Measurements from ENCODE around the gene ZNF318. TPM values are rescaled to one million over a fixed set of nuclear protein-coding genes. Genes with fewer than 3 reads are reported as not detected.
"Not testable (repeated sequence)": the region's sequence is repeated elsewhere in the genome, so short reads cannot be mapped to it uniquely, and the experiment has no call there.

ZNF318 gene, protein sequence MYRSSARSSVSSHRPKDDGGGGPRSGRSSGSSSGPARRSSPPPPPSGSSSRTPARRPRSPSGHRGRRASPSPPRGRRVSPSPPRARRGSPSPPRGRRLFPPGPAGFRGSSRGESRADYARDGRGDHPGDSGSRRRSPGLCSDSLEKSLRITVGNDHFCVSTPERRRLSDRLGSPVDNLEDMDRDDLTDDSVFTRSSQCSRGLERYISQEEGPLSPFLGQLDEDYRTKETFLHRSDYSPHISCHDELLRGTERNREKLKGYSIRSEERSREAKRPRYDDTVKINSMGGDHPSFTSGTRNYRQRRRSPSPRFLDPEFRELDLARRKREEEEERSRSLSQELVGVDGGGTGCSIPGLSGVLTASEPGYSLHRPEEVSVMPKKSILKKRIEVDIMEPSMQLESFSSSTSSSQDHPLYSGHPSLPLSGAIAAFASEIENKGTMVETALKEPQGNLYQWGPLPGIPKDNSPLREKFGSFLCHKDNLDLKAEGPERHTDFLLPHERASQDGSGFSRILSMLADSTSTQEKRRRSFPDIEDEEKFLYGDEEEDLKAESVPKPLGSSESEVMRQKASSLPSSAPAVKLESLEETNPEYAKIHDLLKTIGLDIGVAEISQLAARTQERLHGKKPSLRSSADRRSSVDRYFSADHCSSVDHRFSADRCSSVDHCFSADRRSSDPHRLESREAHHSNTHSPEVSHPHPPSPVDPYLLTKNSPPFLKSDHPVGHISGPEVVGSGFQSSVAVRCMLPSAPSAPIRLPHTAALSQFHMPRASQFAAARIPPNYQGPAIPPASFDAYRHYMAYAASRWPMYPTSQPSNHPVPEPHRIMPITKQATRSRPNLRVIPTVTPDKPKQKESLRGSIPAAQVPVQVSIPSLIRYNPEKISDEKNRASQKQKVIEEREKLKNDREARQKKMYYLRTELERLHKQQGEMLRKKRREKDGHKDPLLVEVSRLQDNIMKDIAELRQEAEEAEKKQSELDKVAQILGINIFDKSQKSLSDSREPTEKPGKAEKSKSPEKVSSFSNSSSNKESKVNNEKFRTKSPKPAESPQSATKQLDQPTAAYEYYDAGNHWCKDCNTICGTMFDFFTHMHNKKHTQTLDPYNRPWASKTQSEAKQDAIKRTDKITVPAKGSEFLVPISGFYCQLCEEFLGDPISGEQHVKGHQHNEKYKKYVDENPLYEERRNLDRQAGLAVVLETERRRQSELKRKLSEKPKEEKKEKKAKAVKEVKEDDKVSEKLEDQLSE (N-terminal part only)
- 6.7 TPM for total RNA-seq

- DNase-seq (ENCODE audit: low read depth in 2 of 3, low spot score in 2 of 3): peak; percentile 88 to 96 (median 95)
Observed at GRCh38 chr6:43369174-43370002, at the start of gene ZNF318. TSS of gene ZNF318 (minus strand) at chr6:43369647. CDS start at chr6:43369365, 282 bp downstream.

- no peak for DNase-seq (ENCODE audit: low read depth in 2 of 3, low spot score in 2 of 3)
Observed at GRCh38 chr6:43416935-43417334, 47.5 kb upstream of the ZNF318 start.

DNA sequence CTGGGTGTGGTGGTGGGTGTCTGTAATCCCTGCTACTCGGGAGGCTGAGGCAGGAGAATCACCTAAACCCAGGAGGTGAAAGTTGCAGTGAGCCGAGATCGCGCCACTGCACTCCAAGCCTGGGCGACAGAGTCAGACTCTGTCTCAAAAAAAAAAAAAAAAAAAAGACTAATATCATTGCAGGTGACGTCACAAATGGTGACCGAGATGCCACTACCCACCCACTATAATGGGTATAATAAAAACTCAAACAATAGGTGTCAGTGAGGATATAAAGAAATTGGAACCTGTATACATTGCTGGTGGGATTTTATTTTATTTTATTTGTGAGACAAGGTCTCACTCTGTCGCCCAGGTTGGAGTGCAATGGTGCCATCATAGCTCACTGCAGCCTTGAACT lies 45.8 kb upstream of the ZNF318 start:
- DNase-seq (ENCODE audit: low read depth in 2 of 3, low spot score in 2 of 3): not testable (repeated sequence)

DNA sequence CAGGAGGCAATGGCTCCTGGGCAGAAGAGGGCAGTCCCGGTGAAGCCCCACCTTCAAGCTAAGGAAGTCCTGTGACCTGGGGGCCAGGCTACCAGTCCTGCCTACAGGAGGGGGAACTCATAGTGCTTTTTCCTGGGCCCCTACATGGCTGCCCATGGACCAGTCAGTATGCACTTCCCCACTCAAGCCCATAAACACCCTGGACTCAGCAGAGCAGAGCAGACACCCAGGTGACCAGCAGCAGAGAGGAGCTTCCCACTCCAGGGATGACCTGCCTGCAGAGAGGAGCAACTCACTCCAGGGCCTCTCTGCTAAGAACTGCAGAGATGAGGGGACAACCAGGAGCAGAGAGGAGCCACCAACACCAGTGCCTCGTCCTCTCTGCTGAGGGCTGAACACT lies 43.6 kb upstream of the ZNF318 start:
- DNase-seq (ENCODE audit: low read depth in 2 of 3, low spot score in 2 of 3): no peak

- no peak for DNase-seq (ENCODE audit: low read depth in 2 of 3, low spot score in 2 of 3)
Observed at GRCh38 chr6:43412541-43412940, 43.1 kb upstream of the ZNF318 start.

DNA sequence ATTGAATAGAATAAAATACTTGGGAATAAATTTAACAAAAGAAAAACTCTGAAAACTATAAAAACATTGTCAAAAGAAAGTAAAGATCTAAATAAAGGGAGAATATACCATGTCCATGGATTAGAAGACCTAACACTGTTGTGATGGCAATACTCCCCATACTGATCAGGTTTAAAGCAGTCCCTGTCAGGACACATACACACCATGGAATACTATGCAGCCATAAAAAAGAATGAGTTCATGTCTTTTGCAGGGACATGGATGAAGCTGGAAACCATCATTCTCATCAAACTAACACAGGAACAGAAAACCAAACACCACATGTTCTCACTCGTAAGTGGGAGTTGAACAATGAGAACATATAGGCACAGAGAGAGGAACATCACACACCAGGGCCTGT lies 41.3 kb upstream of the ZNF318 start:
- DNase-seq (ENCODE audit: low read depth in 2 of 3, low spot score in 2 of 3): not testable (repeated sequence)

GRCh38 chr6:43408259-43408658 lies 38.8 kb upstream of the ZNF318 start:
- no peak for DNase-seq (ENCODE audit: low read depth in 2 of 3, low spot score in 2 of 3)

DNA sequence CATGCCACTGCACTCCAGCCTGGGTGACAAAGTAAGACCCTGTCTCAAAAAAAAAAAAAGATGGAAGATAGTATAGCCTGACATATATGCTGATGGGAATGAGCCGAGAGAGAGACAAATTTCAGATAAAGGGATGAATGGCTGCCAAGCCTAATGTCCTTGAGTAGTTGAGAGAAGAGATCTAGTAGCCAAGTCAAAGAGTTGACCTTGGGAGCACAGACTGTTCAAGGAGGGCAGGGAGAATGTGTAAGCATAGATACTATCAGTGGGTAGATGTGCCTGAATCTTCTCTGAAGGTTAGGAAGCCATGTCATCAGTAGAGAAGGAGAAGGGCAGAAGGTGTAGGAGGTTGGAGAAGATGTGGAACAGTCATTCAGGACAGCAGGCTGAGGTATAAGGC lies 37.8 kb upstream of the ZNF318 start:
- DNase-seq (ENCODE audit: low read depth in 2 of 3, low spot score in 2 of 3): no peak

DNA sequence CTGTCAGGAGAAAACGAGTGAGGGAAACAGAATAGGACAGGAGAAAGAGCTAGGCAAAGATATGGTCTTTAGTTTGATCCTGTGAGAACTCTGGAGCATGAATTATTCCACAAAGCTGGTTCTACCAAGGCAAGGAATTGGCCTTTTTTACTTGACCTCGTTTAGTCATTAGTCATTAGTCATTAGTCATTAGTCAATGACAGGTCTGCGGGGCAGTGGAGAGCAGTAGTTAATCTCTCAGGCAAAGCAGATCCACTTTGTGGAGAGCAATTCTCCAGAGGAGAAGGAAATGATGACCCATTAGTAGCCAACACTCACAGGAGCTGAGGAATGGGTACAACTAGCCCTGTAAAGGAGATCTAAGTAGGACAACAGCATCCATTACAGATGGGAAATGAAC lies 35.9 kb upstream of the ZNF318 start:
- DNase-seq (ENCODE audit: low read depth in 2 of 3, low spot score in 2 of 3): no peak

DNA sequence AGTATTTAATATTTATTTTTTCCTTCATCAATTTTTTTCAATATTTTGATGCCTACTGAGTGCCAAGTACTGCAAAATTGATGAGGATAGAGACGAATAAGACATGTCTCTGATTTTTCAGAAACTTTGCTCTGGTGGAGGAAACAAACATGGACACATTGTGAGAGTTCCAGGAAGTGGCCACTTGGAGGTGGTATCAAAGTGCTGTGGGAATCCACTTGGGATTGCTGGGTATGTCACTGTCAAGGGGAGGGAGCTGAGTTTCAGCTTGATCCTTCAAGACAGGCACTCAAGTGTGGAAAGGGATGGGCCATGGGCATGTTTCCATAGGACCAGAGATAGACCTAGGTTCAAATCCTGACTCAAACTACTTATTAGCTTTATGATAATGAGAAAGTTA lies 33.4 kb upstream of the ZNF318 start:
- DNase-seq (ENCODE audit: low read depth in 2 of 3, low spot score in 2 of 3): no peak

DNA sequence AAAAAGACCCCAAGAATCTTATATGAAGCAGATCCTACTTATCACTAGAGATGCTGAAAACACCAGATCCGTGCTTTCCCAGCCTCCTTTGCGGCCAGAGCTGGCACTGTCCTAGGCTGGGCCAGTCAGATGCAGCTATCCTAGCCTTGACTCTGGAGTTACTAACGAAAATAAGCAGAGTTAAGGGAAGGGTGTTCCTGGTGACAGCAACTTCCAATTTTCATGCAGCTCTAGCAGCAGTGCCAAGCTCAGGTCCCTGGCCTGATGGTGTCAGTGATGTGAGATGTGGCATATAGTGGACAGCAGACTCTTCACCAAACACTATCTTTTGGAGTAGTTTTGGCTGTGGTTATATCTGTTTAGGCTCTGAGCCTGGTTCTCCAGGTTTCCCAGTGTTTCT lies 32.3 kb upstream of the ZNF318 start:
- DNase-seq (ENCODE audit: low read depth in 2 of 3, low spot score in 2 of 3): no peak

- no peak for DNase-seq (ENCODE audit: low read depth in 2 of 3, low spot score in 2 of 3)
Observed at GRCh38 chr6:43399932-43400487, 30.6 kb upstream of the ZNF318 start.

GRCh38 chr6:43396408-43397149 lies 27.1 kb upstream of the ZNF318 start:
- DNase-seq (ENCODE audit: low read depth in 2 of 3, low spot score in 2 of 3): no peak

- no peak for DNase-seq (ENCODE audit: low read depth in 2 of 3, low spot score in 2 of 3)
Observed at GRCh38 chr6:43395776-43396175, 26.3 kb upstream of the ZNF318 start.

GRCh38 chr6:43394982-43395381 lies 25.5 kb upstream of the ZNF318 start:
- no peak for DNase-seq (ENCODE audit: low read depth in 2 of 3, low spot score in 2 of 3)

- peak in 1 of 3 donors; percentile 34 for DNase-seq (ENCODE audit: low read depth in 2 of 3, low spot score in 2 of 3)
Observed at GRCh38 chr6:43393602-43394001, 24.2 kb upstream of the ZNF318 start.

DNA sequence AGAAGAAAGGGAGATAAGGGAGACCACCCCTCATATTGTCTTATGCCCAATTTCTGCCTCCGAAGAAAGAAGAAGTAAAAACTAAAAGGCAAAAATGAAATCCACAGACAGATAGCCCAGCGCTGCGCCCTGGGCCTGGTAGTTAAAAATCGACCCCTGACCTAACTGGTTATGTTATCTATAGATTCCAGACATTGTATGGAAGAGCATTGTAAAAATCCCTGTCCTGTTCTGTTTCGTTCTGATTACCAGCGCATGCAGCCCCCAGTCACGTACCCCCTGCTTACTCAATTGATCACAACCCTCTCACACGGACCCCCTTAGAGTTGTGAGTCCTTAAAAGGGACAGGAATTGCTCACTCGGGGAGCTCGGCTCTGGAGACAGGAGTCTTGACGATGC lies 23.7 kb upstream of the ZNF318 start:
- DNase-seq (ENCODE audit: low read depth in 2 of 3, low spot score in 2 of 3): not testable (repeated sequence)

DNA sequence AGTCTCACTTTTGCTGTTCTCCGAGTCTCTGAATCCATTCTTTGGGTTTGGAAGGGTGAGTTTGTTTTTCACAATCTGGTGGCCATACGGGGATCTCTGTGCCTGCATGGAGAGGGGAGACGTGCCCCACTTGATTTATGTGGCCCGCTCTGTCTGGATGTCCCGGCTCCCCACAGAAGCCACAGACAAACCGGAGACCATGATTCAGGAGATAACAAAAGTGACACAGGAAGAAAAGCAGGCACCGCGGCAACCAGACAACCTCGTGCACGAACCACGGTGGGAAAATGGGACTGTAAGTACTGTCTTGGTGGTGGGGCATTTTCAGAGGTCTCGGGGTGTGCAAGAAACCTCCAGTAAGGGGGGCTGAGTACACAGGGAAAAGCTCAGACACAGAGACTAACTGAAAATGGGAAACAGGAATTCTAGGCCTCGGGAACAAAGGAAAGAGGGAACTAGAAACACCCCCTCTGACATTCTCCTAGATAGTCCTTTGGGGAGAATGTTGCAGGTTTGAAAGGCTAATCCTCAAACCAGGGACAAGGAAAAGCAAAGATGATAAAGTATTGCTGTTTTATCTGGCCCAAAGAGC lies 22.1 kb upstream of the ZNF318 start:
- peak in 2 of 3 donors; percentile 76 to 77 for DNase-seq (ENCODE audit: low read depth in 2 of 3, low spot score in 2 of 3)
